K562 treated with DMSO at 1 percent for 48 hours (cell line): ENCODE data around the gene LRCH3. TPM values are rescaled to one million over a fixed set of nuclear protein-coding genes. Genes with fewer than 3 reads are reported as not detected.

Experiments
- total RNA-seq: library from RNA; unstranded; fragments of 300-600 nt; gene quantifications from 2 replicates; pipeline ENCODE4 v1.2.3, GENCODE V29; 2022; ENCODE audit warnings: low replicate concordance; ENCODE audit errors: extremely low read depth

LRCH3 gene
- total RNA-seq: not detected in 2 replicates

DNA sequence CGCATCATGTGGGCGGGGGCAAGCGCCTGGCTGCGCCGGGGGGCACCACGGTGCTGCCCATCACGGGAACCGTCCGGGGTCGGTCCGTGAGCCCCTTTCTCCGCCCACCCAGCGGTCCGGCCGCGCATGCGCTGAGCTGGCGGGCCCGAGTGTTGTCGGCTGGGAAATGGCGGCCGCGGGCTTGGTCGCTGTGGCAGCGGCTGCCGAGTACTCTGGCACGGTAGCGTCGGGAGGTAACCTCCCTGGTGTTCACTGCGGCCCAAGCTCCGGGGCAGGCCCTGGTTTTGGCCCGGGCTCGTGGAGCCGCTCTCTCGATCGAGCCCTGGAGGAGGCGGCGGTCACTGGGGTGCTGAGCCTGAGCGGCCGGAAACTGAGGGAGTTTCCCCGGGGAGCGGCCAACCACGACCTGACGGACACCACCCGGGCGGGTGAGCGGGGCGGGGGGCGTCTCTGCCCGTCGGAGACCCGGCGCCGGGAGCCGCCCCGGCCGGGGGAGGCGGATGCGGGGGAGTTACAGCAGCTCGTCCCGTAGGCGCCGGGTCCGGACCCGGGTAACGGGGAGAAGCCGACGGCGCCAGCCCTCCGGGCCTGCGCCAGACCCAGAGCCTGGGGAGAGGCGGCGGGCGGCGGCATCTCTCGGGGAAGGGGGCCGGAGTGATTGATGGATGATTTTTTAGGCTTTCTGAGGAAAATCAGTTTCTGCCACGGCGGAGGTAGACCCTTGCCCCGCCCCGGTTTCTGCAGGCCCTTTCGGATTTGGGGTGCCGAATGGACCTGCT is at the start of gene LRCH3:
Gene LRCH3 (plus strand): TSS at position 142 of the 779 bp plus-strand sequence. CDS start 25 bp downstream, at position 167.

DNA sequence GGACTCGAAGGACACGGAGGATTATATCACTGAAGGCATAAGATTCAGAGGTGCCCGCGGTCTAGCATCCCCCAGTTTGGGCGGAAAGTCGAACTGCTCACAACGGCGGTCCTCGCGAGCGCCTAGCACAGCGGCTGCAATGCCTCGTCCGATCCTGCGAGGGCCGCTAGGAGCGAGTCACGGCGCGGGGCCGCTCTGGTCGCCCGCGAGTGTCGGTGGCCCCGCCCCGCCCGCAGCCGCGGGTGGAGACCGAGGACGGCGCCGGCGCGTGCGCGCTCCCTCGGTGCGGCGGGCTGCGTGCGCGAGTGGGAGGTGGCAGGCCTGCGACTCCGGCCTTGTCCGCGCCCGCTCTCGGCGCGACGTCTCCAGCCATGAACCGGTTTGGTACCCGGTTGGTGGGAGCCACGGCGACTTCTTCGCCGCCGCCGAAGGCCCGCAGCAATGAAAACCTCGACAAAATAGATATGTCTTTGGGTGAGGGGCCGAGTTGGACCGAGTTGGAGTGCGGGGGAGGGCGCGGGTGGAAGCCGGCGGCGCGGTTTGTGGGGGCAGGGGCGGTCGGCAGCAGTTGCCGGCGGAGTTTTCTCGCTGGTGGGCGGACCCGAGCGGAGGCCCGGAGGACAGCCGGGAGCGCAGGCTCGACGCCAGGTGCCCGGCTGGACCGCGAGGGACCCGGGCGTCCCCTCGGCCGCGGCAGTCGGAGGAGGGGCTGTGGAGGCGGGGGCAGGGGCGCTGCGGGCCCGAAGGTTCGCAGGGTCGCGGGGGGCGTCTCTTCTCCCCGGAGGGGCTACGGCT is 41.3 kb upstream of the LRCH3 start, which contains the start of gene FYTTD1:
Gene FYTTD1 (plus strand): TSS at position 283 of the 795 bp plus-strand sequence. CDS start 89 bp downstream, at position 372.

Other genes starting within 250 kb of the LRCH3 start
- not detected in 2 replicates for gene BDH1, start 235.3 kb upstream of the LRCH3 start, total RNA-seq
- not detected in 2 replicates for gene RUBCN, start 54.4 kb upstream of the LRCH3 start, total RNA-seq
- not detected in 2 replicates for gene FYTTD1, start 41.4 kb upstream of the LRCH3 start, total RNA-seq
- gene RPL35A, start 158.9 kb downstream of the LRCH3 start, total RNA-seq: 1,602 TPM in 1 of 2 replicates, not detected in the other
- gene LMLN, start 169.0 kb downstream of the LRCH3 start, total RNA-seq: not detected in 2 replicates